Fibroblast of villous mesenchyme (primary cell): ENCODE data around the gene GYG2. TPM values are rescaled to one million over a fixed set of nuclear protein-coding genes. Genes with fewer than 3 reads are reported as not detected.
"Not testable (repeated sequence)": the region's sequence is repeated elsewhere in the genome, so short reads cannot be mapped to it uniquely, and the experiment has no call there.

Experiments
- DNase-seq: peaks from one replicate; pipeline ENCODE4 v3.0.0-alpha.2; 2010; ENCODE audit warnings: low read depth
- H3K4me3 ChIP-seq: 2 replicates; pipeline ENCODE4 v1.5.1; 2011; ENCODE audit warnings: low read depth, mild to moderate bottlenecking, low read length
- CTCF ChIP-seq: IDR thresholded peaks from 2 replicates; pipeline ENCODE4 v1.5.1; 2012; ENCODE audit warnings: low read depth, mild to moderate bottlenecking, low read length; ENCODE audit not compliant: insufficient read depth
- total RNA-seq: library from RNA; depleted of rRNA; stranded (reverse); fragments of >200 nt; gene quantifications from 2 replicates; pipeline ENCODE4 v1.2.3, GENCODE V29; 2012

Gene GYG2
- total RNA-seq, 1 donor: 3.5 TPM

GRCh38 chrX:2785538-2785937, 43.2 kb upstream of the GYG2 start:
- no peak for TF ChIP-seq CTCF

GRCh38 chrX:2788980-2789379, 39.8 kb upstream of the GYG2 start:
- TF ChIP-seq CTCF: no peak
- no peak for DNase-seq
- H3K4me3 ChIP-seq: no peak overlapping the region

More at GRCh38 chrX:2785538-2785937, 43.2 kb upstream of the GYG2 start:
- no peak for DNase-seq
- H3K4me3 ChIP-seq: no peak overlapping the region

GRCh38 chrX:2789569-2789968, 39.2 kb upstream of the GYG2 start:
- no peak for DNase-seq
- no peak for TF ChIP-seq CTCF
- H3K4me3 ChIP-seq: no peak overlapping the region

GRCh38 chrX:2793752-2794151, 35.0 kb upstream of the GYG2 start:
- TF ChIP-seq CTCF: no peak
- DNase-seq: peak; percentile 33

GRCh38 chrX:2794336-2794735, 34.4 kb upstream of the GYG2 start:
- DNase-seq: no peak
- no peak overlapping the region for H3K4me3 ChIP-seq
- TF ChIP-seq CTCF: no peak

More at GRCh38 chrX:2793752-2794151, 35.0 kb upstream of the GYG2 start:
- no peak overlapping the region for H3K4me3 ChIP-seq

GRCh38 chrX:2796808-2797207, 31.9 kb upstream of the GYG2 start:
- not testable (repeated sequence) for H3K4me3 ChIP-seq
- peak; percentile 54 for DNase-seq

GRCh38 chrX:2799369-2799768, 29.4 kb upstream of the GYG2 start:
- no peak for TF ChIP-seq CTCF
- DNase-seq: no peak
- H3K4me3 ChIP-seq: no peak overlapping the region

GRCh38 chrX:2799980-2800379, 28.8 kb upstream of the GYG2 start:
- H3K4me3 ChIP-seq, DNase-seq: not testable (repeated sequence)
